Fibroblast of the aortic adventitia (primary cell): ENCODE results near the gene MKRN1. TPM values are rescaled to one million over a fixed set of nuclear protein-coding genes. Genes with fewer than 3 reads are reported as not detected.
A peak's percentile ranks its signal among the peaks of the same experiment; 100 is the strongest.
"Not testable (repeated sequence)": the region's sequence is repeated elsewhere in the genome, so short reads cannot be mapped to it uniquely, and the experiment has no call there.

ENCODE experiments used
- DNase-seq: peaks from one replicate; pipeline ENCODE4 v3.0.0-alpha.2; 2010; ENCODE audit warnings: low read depth
- H3K4me3 ChIP-seq: 2 replicates; pipeline ENCODE4 v1.5.1; 2011; ENCODE audit warnings: low read depth, mild to moderate bottlenecking, control low read depth, low read length, moderate library complexity
- CTCF ChIP-seq: IDR thresholded peaks from 2 replicates; pipeline ENCODE4 v1.5.1; 2011; ENCODE audit warnings: mild to moderate bottlenecking, low read length, control low read depth, inconsistent platforms; ENCODE audit not compliant: insufficient read depth
- total RNA-seq: library from RNA; depleted of rRNA; stranded (reverse); fragments of >200 nt; gene quantifications from 2 replicates; pipeline ENCODE4 v1.2.3, GENCODE V29; 2012; ENCODE audit warnings: low replicate concordance

The MKRN1 gene
- total RNA-seq, 1 donor: 52.6 TPM

DNA sequence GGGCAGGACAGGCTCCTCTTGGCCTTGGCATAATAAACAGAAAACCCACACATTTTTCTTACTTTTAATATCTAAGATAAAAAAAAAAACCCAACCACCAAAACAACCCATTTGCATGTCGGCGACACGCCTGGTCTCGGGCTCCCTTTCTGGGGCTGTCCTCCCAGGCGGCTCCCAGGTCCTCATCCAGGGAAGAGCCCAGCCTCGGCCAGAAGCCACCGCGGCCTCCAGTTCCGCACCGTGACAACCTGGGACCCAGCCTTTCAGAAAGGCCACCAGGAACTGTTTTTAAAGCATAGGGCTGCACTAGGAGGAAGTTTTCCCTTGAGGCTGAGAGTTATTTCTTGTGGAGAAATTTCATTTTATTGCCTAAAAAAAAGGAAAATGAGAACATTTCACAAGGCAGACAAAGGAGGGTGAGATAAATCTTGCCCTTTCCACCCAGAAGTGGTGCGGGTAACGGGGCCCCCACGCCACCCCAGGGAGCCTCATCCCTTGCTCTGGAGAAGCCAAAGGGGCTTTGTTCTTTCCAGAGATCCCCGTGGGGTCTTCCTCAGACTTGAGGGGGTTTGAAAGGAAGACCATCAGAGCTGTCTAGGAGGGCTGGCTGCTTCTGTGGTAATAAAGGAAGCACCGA lies 39.2 kb upstream of the MKRN1 start:
- DNase-seq: no peak
- TF ChIP-seq CTCF: no peak
- no peak overlapping the region for H3K4me3 ChIP-seq

DNA sequence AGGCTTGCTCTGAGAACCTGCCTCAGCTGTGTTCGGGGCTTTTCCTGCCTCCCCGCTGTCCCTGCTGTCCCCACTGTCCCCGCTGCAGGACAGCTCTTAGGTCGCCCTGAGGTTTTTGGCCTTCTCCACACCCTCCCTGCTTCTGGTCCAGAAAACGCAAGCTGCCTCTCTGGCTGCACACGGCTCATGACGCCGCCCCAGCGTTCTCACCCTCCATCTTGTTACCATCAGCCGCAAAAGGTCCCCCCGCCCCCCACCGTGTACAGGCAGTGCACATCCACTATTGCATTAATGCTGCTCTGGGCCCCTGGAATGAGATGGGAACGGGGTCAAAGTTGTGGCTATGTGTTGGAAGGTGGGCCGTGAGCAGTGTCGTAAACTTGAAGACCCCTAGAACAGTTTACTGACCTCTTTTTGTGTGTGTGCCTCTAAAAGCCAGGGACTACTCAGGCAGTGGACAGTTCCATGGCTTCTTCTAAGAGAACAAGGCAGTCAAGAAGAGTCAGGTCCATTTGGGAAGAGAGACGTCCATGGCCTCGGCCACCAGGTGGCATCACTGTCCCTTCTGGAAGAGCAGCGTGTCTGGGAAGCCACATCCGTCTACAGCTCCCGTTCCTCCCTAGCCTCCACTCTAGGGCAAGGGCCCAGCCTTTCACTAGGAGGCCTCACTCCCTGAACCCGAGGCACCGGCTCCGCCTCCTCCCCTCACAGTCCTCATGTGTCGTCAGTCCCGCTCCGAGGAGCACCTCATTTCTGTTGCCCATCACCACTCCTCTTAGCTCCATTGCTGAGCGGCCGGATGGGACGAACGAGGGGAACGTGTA lies 38.5 kb upstream of the MKRN1 start:
- no peak overlapping the region for H3K4me3 ChIP-seq
- peak; percentile 90 for TF ChIP-seq CTCF
- peak; percentile 94 for DNase-seq

GRCh38 chr7:140512317-140513000 lies 33.2 kb upstream of the MKRN1 start:
- DNase-seq: no peak
- no peak for TF ChIP-seq CTCF

GRCh38 chr7:140509789-140510188 lies 30.5 kb upstream of the MKRN1 start:
- no peak overlapping the region for H3K4me3 ChIP-seq
- DNase-seq: no peak
- TF ChIP-seq CTCF: no peak

More at GRCh38 chr7:140512317-140513000, 33.2 kb upstream of the MKRN1 start:
- H3K4me3 ChIP-seq: no peak overlapping the region

DNA sequence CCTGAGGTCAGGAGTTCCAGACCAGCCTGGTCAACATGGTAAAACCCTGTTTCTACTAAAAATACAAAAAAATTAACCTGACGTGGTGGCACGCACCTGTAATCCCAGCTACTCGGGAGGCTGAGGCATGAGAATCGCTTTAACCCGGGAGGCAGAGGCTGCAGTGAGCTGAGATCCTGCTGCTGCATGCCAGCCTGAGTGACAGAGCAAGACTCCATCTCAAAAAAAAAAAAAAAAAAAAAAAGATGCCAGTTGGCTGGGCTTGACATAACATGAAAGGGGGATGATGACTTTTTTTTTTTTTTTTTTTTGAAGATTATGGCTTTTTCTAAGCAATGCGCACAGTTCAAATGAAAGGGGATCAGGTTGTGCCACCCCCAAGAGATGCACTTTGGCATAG lies 28.3 kb upstream of the MKRN1 start:
- not testable (repeated sequence) for H3K4me3 ChIP-seq, DNase-seq

DNA sequence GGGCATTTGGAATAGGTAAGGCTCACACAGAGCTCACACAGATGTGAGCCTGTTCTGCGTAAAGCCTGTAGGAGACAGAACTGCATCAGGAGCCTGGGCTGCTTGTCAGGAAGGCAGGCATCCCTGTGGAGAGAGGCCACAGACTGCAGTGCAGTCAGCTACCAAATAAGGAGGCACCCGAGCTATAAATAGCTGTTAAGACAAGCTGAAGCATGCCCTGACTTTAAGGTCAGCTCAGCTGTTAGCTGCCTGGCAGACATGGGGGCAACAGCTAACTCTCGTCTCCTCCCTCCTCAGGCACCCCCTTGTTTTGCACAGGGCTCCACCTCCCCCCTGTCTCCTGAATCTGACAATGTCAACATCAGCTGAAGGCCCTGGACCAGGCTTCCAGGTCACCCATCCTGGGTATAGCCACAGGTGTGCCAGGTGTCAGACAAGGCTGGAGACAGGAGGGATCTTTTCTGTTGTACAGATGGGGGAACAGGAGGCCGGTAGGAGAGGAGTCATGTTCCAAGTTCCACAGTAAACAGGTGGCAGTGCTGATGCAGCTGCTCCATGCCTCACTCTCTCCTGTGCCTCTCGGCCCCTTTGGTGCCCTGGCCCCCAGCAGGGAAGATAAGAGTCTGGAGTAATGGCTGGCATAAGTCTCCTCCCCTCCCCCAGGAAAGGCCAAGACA lies 27.6 kb upstream of the MKRN1 start:
- peak; percentile 29 for TF ChIP-seq CTCF
- DNase-seq: peak; percentile 57
- H3K4me3 ChIP-seq: no peak overlapping the region
